ENCODE results near the gene APOA5. TPM values are rescaled to one million over a fixed set of nuclear protein-coding genes. Genes with fewer than 3 reads are reported as not detected.

Gene APOA5
- total and polyA plus RNA-seq, 2 of the 4 experiments (the other 2 are of a cell fraction): not detected

- intact Hi-C loops (cut with micrococcal nuclease) (loop anchor here (5.0 kb wide), 1 partner anchor 1793 kb away; the partner anchor contains the start of gene IFT46), in situ Hi-C loops (cut with MboI; ENCODE audit: low sequenced_read_pairs) (no loop called here), dilution Hi-C loops (cut with HindIII; ENCODE audit: low sequenced_read_pairs, unreplicated experiment) (no loop called here)
- Histone ChIP-seq H3K14ac (replicated peaks; ENCODE audit: low read depth, low read length) (no peak overlapping the region), H2AK9ac (replicated peaks; ENCODE audit: low read depth, low read length, poor library complexity) (no peak overlapping the region), H4K5ac (ENCODE audit: low read depth, low read length) (no peak overlapping the region), H3K9ac (ENCODE audit: low read depth, low read length) (no peak overlapping the region), H3K79me1 (ENCODE audit: low read depth in 1 of 2, low read length in 2 of 2) (peaks cover 7 to 35% of the 10 kb centered on the region in 2 experiments; a peak in 3 of 4 replicates), H3K18ac (ENCODE audit: low read depth, low read length) (no peak overlapping the region), H3K27me3 (ENCODE audit: control insufficient read depth, insufficient read depth, low read length) (no peaks in the 10 kb centered on the region), H3K9me3 (ENCODE audit: control insufficient read depth, insufficient read depth, low read length) (no peaks in the 10 kb centered on the region), H2AK5ac (ENCODE audit: low read depth, low read length) (no peak overlapping the region), H2AFZ (replicated peaks; ENCODE audit: low read length, poor library complexity) (no peak overlapping the region), H3K4me1 (ENCODE audit: control insufficient read depth, insufficient read depth, low read length) (peaks cover 5% of the 10 kb centered on the region), H3K9me1 (ENCODE audit: insufficient read depth, low read length) (peaks cover 5% of the 10 kb centered on the region; the same call in 1 of the 2 replicates), H2BK5ac (ENCODE audit: low read depth, low read length, poor library complexity, severe bottlenecking) (no peak overlapping the region), H3K4ac (ENCODE audit: low read depth, low read length) (no peak overlapping the region), H2BK15ac (ENCODE audit: low read depth, low read length) (no peak overlapping the region), H3K56ac (ENCODE audit: extremely low read depth, insufficient read depth, low read length) (no peak overlapping the region), H4K91ac (ENCODE audit: insufficient read depth, low read depth, low read length) (no peak overlapping the region), H4K8ac (ENCODE audit: low read depth in 2 of 2, low read length in 2 of 2) (no peak overlapping the region), H3K27ac (ENCODE audit: insufficient read depth, low read length) (no peak overlapping the region), H2BK120ac (ENCODE audit: low read depth, low read length) (no peak overlapping the region), H3K36me3 (ENCODE audit: control insufficient read depth, insufficient read depth, low read length) (peaks cover 14% of the 10 kb centered on the region), H3K4me2 (ENCODE audit: low read depth, low read length) (no peak overlapping the region), H2BK20ac (ENCODE audit: low read depth, low read length) (no peak overlapping the region), H3K4me3 (ENCODE audit: insufficient read depth, low read depth, low read length) (no peak overlapping the region), H3K23ac (ENCODE audit: low read depth, low read length) (no peak overlapping the region), H4K20me1 (ENCODE audit: insufficient read depth, low read length) (no peaks in the 10 kb centered on the region; the same call in 1 of the 2 replicates)
- ChIA-PET CTCF (no interaction called here), POLR2A (ENCODE audit: unreplicated experiment) (no interaction called here)
- TF ChIP-seq BHLHE40 (IDR thresholded peaks at IDR 0.05; ENCODE audit: low read depth, low read length) (no peak), RFX5 (IDR thresholded peaks at IDR 0.05; ENCODE audit: low read depth, low read length) (no peak), NFE2L2 (IDR thresholded peaks at IDR 0.05; ENCODE audit: low read depth, low read length) (no peak), MXI1 (IDR thresholded peaks at IDR 0.05; ENCODE audit: borderline replicate concordance, low read depth, low read length) (no peak), POLR2A (IDR thresholded peaks at IDR 0.05; ENCODE audit: low read depth, low read length) (no peak)
- DNase-seq (no peak), ATAC-seq (ENCODE audit: low read depth) (no peak)
- no CpG with 5 or more reads among the region's 5 CpGs for WGBS, 2 experiments (ENCODE audit: extremely low coverage in 2 of 2, insufficient read length in 1 of 2)
- BruUV-seq (replicated peaks): no TSS peak
Measured at GRCh38 chr11:116774661-116775060, 17.0 kb downstream of the APOA5 start.

All from IMR-90 (cell line).